Measurements from ENCODE around the gene OVCA2.

GRCh38 chr17:2012499-2012898 lies 29.3 kb upstream of the OVCA2 start:
- TF ChIP-seq CTCF (IDR thresholded peaks at IDR 0.05) (no peak), POLR2A (IDR thresholded peaks at IDR 0.05) (no peak)
